HG02840 (cell line): Measurements from ENCODE around the gene THOC1.

Experiments
- ATAC-seq: cut with Tn5 transposase; IDR thresholded peaks from one replicate; pipeline ENCODE4 v1.9.1; 2021; ENCODE audit warnings: mild to moderate bottlenecking, moderate library complexity, moderate number of reproducible peaks; ENCODE audit not compliant: unreplicated experiment, low FRiP score

THOC1 gene

DNA sequence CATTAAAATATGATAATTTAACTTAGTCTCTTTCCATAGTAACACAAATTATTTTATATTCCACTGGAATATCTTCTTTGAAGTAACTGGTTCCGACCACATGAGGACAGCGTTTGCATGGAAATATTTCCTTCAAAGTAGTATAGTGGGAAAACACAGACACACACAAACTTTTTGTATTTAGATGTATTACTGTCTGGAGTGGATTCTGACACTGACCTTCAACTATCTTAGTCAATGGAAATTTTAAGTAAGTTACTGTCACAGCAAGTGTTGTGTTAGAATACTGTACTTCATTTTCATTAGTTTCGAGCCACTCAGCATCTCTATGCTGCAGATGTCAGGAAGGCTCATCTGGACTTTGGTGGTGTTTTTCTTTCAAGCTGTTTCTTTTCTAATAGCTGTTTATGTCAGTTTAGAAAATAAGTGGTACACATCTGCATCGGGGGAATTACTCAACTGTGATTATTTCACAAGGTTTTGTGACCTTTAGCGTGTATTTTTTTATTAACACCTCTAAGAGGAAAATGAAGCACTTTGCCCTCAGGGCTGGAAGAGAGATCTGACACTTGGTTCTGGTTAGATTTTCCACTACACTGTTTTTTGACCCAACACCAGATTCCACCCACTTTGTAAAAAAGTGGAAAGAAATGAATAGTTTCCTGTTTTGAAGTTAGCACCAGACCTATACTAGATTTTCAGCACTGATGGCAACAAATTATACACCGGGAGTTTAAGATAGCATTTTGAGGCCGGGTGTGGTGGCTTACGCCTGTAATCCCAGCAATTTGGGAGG lies 18.9 kb upstream of the THOC1 start:
- no peak for ATAC-seq

DNA sequence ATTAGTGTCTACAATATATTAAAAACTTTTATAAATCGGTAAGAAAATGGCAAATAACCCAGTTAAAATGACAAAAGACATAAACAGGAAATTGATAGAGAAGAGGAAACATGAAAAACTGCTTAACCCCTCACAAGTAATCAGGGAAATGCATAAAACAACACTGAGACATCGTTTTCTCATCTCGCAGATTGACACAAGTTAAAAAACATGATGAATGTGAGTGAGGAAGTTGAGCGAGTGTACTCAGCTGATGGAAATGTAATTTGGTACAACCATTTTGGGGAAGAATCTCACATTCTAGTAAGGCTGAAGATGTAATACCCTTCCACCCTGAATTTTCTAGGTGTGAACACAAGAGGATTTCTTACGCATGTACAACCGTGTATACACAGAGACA lies 18.0 kb upstream of the THOC1 start:
- ATAC-seq: no peak

DNA sequence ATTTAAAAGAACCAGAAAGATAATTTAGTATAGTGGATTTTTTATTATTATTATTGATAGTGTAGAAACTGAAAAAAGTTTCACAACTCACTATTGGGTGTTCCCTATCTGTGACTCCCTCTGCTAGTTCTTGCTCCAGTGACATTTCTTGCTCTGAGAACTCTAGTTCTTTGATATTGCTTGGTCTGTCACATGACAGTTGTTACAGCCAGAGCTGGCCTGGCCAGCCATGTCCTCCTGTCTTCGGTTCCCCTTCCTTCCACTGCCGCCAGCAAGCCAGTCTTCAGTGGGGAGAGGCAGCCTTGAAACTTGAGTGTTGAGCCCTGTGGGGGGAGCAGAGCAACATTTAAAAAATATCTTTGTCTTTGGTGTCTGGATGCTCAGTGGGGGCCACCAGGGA lies 7.6 kb upstream of the THOC1 start:
- no peak for ATAC-seq

DNA sequence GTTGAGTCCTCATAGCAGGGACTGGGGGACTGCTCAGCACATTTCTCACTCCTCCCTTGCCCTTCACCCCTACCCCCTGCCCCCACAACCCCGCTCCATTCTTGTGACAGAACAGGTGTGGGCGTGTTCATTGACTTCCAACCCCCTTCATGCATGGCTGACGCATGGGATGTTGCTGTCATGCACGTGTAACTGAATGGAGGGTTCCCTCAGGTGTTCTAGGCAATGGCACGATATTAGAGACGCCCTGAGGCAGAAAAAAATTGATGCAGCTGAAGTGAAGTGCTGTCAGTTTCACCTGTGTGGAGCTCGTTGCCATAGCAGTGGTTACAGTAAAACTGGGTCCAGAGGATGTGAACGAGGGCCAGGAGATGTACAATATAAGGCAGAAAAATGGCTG lies 6.5 kb upstream of the THOC1 start:
- ATAC-seq: no peak

DNA sequence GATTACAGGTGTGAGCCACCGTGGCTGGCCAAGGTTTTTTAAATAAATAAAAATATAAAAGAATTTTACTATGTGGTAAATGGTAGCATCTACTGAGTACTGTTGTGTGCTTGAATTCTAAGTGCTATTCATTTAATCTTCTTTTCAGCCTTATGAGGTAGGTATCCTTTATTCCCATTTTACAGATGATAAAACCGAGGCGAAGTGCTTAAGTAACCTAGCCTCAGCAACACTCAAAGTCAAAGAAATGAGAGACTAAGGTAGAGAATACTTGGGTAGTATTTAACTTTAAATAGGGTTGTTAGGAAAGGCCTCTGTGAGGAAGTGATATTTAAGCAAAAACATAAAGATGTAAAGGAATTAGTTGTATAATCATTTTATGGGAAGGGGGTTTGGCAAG lies 5.7 kb upstream of the THOC1 start:
- no peak for ATAC-seq

DNA sequence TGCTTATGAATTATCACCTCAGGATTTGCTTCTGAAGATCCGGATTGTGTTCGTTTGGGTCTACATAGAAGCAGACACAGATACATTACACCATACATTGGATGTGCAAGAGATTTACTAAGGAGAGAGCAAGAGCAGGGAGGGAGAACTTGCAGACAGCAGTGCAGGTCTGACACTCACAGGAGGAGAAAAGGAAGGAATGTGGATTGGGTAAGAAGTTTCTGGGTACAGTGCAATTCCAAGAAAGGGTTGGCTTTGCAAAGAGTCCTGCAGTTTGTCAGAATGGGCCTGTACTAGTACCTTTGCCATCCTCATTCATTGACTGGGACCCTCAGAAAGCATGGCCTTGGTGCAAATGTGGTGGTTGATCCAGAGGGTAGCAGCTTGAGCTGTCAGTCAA lies 4.8 kb upstream of the THOC1 start:
- no peak for ATAC-seq

DNA sequence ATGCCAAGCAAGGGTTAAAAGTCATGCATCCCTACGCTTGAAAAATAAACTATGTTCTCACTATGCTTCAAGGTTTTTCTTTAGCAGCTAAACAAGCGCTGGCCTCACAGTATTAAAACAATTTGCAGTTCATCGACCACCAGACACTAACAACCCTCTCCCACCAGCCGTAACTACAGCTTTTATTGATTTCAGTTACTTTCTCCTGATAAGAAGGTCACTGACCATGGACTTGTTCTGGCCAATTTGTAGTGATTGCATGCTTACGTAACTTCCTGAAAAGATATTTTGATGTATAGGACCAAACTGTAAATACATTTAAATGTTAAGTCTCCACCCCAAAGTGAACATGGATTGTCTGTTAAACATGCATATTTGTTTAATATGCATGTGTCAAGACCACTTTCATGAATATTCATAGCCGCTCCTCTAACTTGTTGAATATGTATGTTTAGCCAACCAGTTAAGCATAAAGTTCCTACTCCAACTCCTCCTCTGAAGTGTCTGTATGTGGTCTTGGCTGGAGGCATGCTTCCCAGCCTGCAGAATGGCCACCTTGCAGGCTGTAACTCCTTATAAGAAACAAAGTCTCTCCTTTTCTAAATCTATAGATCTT lies 1.7 kb upstream of the THOC1 start:
- ATAC-seq: no peak

DNA sequence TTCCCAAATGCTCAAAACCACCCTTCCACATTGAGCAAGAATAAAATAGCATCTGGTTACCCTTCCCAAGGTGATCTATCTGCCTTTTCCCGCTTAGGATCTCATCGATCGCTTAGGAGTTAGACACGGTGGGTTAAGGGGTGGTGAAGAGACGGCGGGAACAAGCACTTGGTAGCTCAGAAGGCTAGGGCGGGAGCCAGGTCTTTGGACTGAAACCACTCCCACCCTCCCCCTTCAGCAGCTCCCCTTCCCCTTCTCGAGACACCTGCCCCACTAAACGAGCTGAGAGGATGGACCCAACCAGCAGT lies 513 bp downstream of the THOC1 start:
- ATAC-seq: peak; percentile 9

DNA sequence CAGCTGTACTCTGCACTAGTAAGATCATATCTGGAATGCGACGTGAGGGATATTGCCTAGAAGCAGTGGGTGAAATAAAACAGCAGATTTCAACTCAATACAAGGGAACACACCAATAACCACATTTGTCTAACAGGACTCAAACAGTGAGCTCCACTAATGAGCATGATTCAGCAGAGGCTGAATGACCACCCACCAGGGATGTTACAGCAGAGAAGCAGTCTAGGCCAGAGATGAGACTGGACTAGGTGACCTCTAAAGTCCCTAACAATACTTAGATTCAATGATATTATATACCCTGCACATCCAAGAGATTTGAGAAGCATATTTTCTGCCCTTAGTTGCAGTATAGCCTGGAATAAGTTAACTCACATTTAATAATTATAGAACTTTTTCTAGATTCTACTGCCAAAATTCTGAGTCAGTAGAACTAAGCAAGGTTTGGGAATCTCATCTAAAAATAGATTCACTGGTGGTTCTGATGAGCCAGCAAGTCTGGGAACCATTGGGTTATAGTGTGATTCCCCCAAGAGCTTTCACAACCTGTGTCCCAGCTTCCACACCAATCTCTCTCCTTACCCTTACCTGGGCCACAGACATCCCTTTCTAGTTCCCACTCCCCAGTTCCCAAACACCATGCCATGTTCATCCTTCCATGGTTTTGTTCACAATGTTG lies 6.3 kb downstream of the THOC1 start:
- ATAC-seq: no peak

DNA sequence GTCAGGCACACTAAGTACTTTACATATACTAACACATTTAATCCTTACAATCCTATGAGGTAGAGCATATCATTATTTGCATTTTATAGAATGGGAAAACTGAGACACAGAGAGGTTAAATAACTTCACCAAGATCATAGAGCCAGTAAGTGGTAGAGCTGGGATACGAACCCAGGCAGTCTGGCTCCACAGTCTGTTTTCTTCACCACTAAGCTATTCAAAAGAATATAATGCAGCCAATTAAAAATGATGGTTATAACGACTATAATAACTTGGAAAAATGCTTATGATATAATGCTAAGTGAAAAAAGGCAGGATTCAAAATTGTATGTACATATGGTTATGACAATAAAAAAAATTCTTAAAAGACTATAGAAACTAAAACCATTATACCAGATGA lies 7.3 kb downstream of the THOC1 start:
- ATAC-seq: no peak

DNA sequence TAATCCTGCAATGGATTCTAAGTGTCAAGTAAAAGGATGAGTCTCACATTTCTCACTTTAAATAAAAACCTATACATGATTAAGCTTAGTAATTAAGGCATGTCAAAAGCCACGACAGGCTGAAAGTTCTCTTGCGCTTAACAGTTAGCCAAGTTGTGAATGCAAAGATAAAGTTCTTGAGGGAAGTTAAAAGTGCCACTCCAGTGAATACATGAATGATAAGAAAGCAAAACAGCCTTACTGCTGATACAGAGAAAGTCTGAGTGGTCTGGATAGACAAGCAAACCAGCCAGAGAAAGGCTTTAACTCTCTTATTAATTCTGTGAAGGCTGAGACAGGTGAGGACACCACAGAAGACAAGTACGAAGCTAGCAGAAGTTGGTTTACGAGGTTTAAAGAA lies 12.7 kb downstream of the THOC1 start:
- no peak for ATAC-seq

DNA sequence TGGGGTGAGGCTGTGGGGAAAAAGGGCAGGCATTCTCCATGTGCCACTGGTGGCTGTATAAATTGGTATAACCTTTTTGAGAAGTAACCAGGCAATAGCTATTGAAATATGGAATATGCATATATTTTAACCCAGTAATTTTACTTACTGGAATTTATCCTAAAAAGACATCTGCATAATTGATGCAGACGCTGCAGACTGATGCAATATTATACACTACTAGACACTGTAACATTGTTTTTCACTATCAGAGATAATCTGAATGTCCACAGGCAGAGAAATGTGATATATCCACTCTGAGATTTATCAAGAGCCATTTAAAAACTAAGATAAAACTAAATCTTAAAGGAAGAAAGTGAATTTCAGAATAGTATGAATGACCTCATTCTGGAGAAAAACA lies 14.7 kb downstream of the THOC1 start:
- no peak for ATAC-seq

DNA sequence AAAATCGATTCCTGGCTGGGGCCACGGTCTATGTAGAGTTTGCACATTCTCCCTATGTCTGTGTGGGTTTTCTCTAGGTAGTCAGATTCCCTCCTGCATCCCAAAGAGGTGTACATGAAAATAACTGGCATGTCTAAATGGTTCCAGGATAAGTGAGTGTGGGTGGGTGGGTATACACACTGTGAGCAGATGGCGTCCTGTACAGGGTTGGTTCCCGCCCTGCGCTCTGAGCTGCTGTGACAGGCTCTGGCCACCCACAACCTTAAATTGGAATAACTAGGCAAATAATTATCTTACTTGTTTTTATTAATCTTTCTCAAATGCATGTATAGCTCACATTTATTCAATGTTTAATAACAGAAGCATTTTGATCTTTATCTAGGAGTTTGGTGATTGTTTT lies 16.3 kb downstream of the THOC1 start:
- ATAC-seq: no peak

DNA sequence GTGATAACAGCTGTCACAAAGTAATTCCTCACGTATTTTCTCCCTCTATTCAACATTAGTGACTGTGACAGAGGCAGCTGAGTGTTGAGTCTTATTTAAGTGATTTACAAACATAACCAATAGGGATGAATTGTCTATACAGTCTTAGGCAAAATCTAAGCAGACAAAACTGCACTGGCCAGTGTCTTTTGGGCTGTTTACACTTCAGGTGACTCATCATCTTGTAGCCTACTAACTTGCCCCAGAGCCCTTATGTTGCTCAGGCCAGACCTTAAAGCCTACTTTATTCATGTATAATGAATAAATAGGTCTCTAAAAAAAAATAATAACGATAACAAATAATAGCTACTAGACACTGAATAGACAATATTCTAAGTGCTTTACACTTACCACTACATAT lies 17.2 kb downstream of the THOC1 start:
- ATAC-seq: no peak

DNA sequence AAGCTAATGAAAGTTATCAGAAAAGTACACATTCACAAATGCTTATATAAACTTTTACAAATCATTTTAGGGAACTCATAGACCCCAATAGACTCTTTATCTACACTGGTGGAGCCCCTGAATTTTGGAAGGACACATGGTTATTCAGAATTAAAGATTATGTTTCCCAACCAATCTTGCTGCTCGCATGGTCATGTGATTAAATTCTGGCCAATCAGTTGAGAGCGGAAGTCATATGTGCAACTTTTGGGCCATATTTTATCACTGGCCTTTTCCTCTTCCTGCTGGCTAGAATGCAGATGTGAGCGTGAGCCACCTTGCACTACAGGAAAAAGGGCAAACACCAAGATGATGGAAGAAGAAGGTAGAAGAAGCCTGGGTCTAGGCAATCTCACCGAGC lies 19.8 kb downstream of the THOC1 start:
- ATAC-seq: no peak

DNA sequence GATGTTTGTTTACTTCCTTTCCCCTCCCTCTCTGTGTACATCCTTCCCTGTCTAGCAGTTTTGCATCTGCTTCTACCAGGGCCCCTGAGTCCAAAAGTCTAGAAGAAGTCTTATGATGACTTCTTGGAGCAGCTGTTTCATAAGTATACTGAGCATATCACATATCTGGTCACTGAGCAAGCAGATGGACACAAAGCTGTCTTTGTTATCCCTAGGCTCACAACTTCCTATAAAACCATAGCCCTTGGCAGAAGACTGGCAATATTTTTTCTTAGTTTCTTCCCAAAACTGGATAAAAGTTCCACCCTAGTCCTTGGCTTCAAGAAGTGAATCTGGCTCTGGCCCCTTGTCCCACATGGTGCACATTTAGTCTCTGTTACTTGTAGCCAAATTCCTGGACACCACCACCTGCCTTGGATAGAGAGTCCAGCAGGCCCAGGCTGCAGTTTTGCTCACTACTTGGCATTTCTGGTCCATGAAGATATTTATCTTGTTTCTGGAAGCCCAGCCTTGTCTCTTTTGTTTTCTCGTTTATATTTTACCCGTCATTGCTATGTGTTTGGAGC lies 22.5 kb downstream of the THOC1 start:
- no peak for ATAC-seq

DNA sequence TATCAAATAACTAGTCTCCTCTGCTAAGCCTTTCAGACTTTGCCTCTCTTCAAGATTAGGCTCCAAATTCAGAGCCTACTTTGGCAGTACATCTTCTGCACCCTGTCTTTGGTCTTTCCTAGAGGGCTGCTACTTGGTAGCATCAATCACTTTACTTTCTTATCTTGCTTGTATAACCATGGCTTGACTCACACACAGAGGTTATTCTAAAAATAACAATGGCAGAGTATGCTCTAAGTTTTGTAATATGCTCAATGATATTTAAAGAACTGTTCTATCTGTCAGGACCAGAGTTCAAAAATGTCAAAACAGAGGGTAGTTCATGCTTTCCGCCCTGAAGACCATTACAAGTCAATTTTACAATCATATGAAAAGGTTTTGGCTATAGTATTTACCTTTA lies 27.7 kb downstream of the THOC1 start:
- ATAC-seq: no peak

DNA sequence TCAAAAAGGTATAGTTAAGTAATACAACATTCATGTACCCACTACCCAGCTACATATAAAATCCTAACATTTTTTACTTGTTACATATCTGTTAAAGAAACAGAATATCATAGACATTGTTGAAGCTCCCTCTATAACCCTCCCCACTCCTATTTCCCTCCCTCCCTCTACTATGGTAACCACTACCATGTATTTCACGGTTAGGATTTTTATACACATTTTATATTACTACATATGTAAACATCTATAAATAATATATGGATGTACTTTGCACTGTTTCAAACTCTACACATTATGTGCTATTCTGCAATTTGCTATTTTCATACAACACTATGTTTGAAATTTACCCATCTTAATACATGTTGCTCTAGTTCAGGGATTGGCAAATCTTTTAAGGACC lies 36.3 kb downstream of the THOC1 start:
- no peak for ATAC-seq

DNA sequence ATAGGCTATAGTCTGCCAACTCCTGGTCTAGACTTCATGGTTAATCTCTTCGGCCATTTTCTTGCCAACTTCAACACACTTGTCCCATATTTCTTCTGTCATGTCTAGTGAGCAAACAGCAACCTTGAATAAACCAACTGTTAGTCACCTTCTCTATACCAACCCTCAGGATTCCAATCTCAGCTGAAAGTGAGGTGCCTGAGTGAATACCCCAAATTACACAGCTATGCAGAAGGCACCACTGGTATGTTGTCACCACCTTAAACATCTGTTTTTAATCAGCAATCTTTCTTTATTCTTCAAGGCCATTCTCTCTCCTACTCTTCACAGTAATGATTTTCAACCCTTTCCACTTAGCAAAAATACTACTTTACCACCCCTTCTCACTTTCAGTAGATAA lies 39.3 kb downstream of the THOC1 start:
- ATAC-seq: no peak

DNA sequence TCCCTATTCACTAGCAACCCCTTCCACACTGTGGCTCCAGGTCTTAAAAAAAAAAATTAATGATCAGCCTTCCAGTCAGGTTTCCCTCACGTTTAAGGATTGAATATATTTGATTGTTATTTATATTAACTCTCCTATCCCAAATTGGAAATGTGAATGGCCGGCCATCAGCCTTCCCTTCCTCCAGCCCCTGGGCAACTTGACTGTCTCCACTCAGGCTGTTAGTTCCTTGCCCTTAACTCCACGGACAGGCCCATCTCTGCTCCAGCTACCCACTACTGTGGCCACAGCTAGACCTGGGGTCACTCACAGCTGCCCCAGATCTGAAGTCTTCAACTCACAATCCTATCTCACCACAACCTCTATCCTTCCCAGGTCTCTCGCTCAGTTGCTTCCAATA lies 39.9 kb downstream of the THOC1 start:
- no peak for ATAC-seq

DNA sequence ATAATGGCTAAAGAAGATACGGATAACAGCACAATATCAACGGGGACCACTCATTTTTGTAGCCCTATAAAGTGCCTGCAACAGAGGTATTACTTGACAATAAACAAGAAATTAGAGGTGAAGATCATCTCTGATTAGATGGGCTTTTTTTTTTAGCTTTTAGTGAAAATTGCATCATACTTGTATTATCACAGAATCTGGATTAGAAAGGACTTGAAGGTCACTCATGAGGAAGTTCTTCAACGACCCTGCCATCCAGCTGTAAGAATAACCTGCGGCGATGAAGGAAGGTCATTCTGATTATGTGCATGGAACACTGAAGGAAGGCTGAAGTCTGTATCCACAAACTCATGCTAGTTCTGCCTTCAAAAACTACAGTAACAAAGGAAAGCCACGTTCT lies 40.5 kb downstream of the THOC1 start:
- no peak for ATAC-seq

DNA sequence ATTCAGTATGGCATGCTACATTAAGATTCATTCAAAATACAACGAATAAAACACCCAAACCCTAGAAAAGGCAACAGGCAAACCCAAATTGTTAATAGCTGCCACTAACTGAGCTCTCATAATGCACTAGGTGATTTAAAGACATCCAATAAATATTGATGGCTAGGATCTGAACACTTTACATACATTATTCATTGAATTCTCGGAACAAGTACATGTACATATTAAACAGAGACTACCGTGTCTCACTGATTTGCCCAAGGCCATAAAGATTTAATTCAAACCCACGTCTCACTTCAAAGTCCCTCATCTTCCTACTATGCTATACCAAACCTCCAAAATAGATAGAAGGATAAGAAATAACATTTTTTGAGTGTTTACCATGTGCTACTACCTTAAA lies 42.1 kb downstream of the THOC1 start:
- no peak for ATAC-seq
